ENCODE results near the gene CASP8AP2. TPM values are rescaled to one million over a fixed set of nuclear protein-coding genes. Genes with fewer than 3 reads are reported as not detected.
"Not testable (repeated sequence)": the region's sequence is repeated elsewhere in the genome, so short reads cannot be mapped to it uniquely, and the experiment has no call there.

CASP8AP2 gene
- total RNA-seq, 2 experiments from 2014 or later = 27.4 to 30.2 TPM

- no peak overlapping the region for H3K27ac Mint-ChIP-seq
- no peaks in the 10 kb centered on the region for H3K36me3 Mint-ChIP-seq (ENCODE audit: low read depth)
- CTCF ChIA-PET = interaction anchor here (1.2 kb wide), 1 partner anchor 22 kb away, joined by 3 read pairs; no protein-coding TSS in a partner anchor
- no peaks in the 10 kb centered on the region for H3K9me3 Mint-ChIP-seq
- no peaks in the 10 kb centered on the region for H3K4me1 Mint-ChIP-seq (ENCODE audit: low read depth)
- H3K4me3 Mint-ChIP-seq = no peak overlapping the region
- H3K27me3 Mint-ChIP-seq (ENCODE audit: low read depth) = peaks cover 33% of the 10 kb centered on the region
- intact Hi-C loops (cut with micrococcal nuclease) = no loop called here
- DNase-seq = peak; percentile 27
Observed at GRCh38 chr6:89895276-89895874, 65.7 kb downstream of the CASP8AP2 start.

- H3K4me1 Mint-ChIP-seq (ENCODE audit: low read depth); H3K9me3 Mint-ChIP-seq; DNase-seq; intact Hi-C loops (cut with micrococcal nuclease); H3K27me3 Mint-ChIP-seq (ENCODE audit: low read depth); H3K27ac Mint-ChIP-seq; H3K4me3 Mint-ChIP-seq; H3K36me3 Mint-ChIP-seq (ENCODE audit: low read depth): not testable (repeated sequence)
- CTCF ChIA-PET = interaction anchor here (1.2 kb wide), 1 partner anchor 68 kb away, joined by 4 read pairs; no protein-coding TSS in a partner anchor
Observed at GRCh38 chr6:89910001-89910901, 80.6 kb downstream of the CASP8AP2 start.

GRCh38 chr6:89910902-89911240, 81.2 kb downstream of the CASP8AP2 start:
- no peaks in the 10 kb centered on the region for H3K36me3 Mint-ChIP-seq (ENCODE audit: low read depth)
- no peak for DNase-seq
- H3K27me3 Mint-ChIP-seq (ENCODE audit: low read depth) = no peaks in the 10 kb centered on the region
- no peak overlapping the region for H3K4me3 Mint-ChIP-seq
- intact Hi-C loops (cut with micrococcal nuclease) = no loop called here
- no peak overlapping the region for H3K27ac Mint-ChIP-seq
- CTCF ChIA-PET = interaction anchor here (1.2 kb wide), 1 partner anchor 38 kb away, joined by 3 read pairs; no protein-coding TSS in a partner anchor
- H3K4me1 Mint-ChIP-seq (ENCODE audit: low read depth) = peaks cover 6% of the 10 kb centered on the region
- no peaks in the 10 kb centered on the region for H3K9me3 Mint-ChIP-seq

- H3K4me1 Mint-ChIP-seq (ENCODE audit: low read depth) = no peaks in the 10 kb centered on the region
- H3K4me3 Mint-ChIP-seq = no peak overlapping the region
- peaks cover 10% of the 10 kb centered on the region for H3K9me3 Mint-ChIP-seq
- CTCF ChIA-PET = interaction anchor here (0.7 kb wide), 1 partner anchor 302 kb away, joined by 3 read pairs; no protein-coding TSS in a partner anchor
- peaks cover 2% of the 10 kb centered on the region for H3K36me3 Mint-ChIP-seq (ENCODE audit: low read depth)
- no peak for DNase-seq
- H3K27me3 Mint-ChIP-seq (ENCODE audit: low read depth) = no peaks in the 10 kb centered on the region
- H3K27ac Mint-ChIP-seq = no peak overlapping the region
- intact Hi-C loops (cut with micrococcal nuclease) = no loop called here
Observed at GRCh38 chr6:89916136-89916920, 86.6 kb downstream of the CASP8AP2 start.

DNA sequence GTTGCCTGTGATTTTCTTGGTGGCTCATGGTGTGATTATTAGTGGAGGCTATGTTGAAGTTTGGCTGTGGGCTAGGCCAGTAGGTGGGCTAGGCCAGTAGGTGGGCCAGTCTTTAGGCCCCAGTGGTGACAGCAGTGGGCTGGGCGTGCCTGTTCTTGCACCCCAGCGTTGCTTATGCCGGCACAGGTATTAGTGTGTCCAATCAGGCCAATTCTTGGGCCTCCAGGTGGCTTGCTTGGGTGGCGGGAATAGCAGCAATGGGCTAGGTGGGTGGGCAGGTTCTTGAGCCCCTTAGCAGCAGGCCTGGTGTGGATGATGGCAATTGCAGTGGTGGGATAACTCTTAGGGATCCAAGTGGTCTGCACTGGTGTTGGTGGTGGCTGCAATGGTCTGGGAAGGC, 87.5 kb downstream of the CASP8AP2 start:
- Mint-ChIP-seq H3K4me3 (no peak overlapping the region), H3K27ac (no peak overlapping the region), H3K9me3 (peaks cover 10% of the 10 kb centered on the region), H3K27me3 (ENCODE audit: low read depth) (no peaks in the 10 kb centered on the region), H3K4me1 (ENCODE audit: low read depth) (no peaks in the 10 kb centered on the region), H3K36me3 (ENCODE audit: low read depth) (peaks cover 2% of the 10 kb centered on the region)
- CTCF ChIA-PET = interaction anchor here (0.7 kb wide), 1 partner anchor 303 kb away, joined by 3 read pairs; no protein-coding TSS in a partner anchor
- no peak for DNase-seq
- intact Hi-C loops (cut with micrococcal nuclease) = no loop called here

DNA sequence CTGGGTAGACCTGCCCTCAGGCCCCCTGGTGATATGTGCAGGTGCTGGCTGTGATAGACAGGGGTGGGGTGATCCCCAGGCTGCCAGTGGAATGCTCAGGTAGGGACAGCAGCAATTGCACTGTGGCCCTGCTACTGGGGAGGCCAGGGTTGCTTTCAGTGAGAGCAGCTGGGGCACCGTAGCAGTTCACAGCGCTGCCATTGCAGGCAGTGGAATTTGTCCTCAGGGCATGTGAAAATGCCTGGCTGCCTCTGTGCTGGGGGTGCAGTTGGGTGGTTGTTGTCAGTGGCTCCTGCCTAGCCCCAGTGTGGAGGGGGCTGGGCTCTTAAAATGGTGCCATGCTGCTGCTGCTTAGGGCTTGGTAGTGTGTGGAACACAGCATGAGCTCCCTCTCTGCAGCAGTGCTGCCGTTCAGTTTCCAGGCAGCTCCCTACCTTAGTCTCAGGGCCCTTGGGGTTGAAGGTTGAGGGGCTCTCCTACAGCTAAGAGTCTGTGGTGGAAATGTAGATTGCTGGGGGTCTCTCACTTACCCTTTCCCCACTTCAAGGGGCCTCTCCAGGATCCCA, 88.2 kb downstream of the CASP8AP2 start:
- CTCF ChIA-PET = no interaction called here
- H3K27ac Mint-ChIP-seq = no peak overlapping the region
- H3K4me3 Mint-ChIP-seq = no peak overlapping the region
- H3K9me3 Mint-ChIP-seq = peaks cover 10% of the 10 kb centered on the region
- no peaks in the 10 kb centered on the region for H3K27me3 Mint-ChIP-seq (ENCODE audit: low read depth)
- peaks cover 2% of the 10 kb centered on the region for H3K36me3 Mint-ChIP-seq (ENCODE audit: low read depth)
- intact Hi-C loops (cut with micrococcal nuclease) = no loop called here
- H3K4me1 Mint-ChIP-seq (ENCODE audit: low read depth) = no peaks in the 10 kb centered on the region
- no peak for DNase-seq

Other genes starting within 250 kb of the CASP8AP2 start
- 10 to 100 TPM; 15.8 to 18.3 TPM for gene LYRM2, start 191.1 kb upstream of the CASP8AP2 start, total RNA-seq
- gene MDN1, start 10.1 kb upstream of the CASP8AP2 start, total RNA-seq = 10 to 100 TPM; 42.1 to 52.1 TPM
- gene GJA10, start 64.6 kb downstream of the CASP8AP2 start, total RNA-seq = not detected

Measured in activated naive CD4-positive, alpha-beta T cell treated with anti-CD3 and anti-CD28 coated beads for 36 hours (primary cell).